Panc1 (cell line): ENCODE measurements around the gene LRRC63. TPM values are rescaled to one million over a fixed set of nuclear protein-coding genes. Genes with fewer than 3 reads are reported as not detected.

ENCODE experiments used
- ATAC-seq: fragments of 200-7000 bp; cut with Tn5 transposase; 2 replicates; pipeline ENCODE4 v1.9.1; 2020; ENCODE audit warnings: mild to moderate bottlenecking, moderate library complexity
- BruUV-seq: library from RNA; stranded (reverse); fragments of 400-500 nt; replicated peaks from 2 replicates; lab custom pipeline; 2021; lab: Mats Ljungman, UMichigan
- CTCF ChIA-PET: fragments of 300-600 bp; sonication (Branson Sonifier 250); formaldehyde crosslinking; loops from one replicate; lab custom pipeline; 2022; ENCODE audit warnings: antibody characterized with exemption; lab: Charles Lee
- POLR2A ChIA-PET: fragments of 300-600 bp; sonication (Branson Sonifier 250); formaldehyde crosslinking; loops from one replicate; lab custom pipeline; 2022; ENCODE audit warnings: antibody characterized with exemption; lab: Charles Lee
- DNase-seq: peaks from one replicate; pipeline ENCODE4 v3.0.0-alpha.2; 2010; ENCODE audit warnings: low read depth, low spot score
- H3K27ac ChIP-seq: 2 replicates; pipeline ENCODE4 v1.5.1; 2011; ENCODE audit warnings: mild to moderate bottlenecking, low read length, inconsistent platforms
- H3K27me3 ChIP-seq: fragments of 200-500 bp; sonication (Bioruptor generic); 2 replicates; pipeline ENCODE4 v1.6.0; 2014; ENCODE audit warnings: low read length, inconsistent platforms; ENCODE audit not compliant: control insufficient read depth, insufficient read depth
- H3K36me3 ChIP-seq: fragments of 200-500 bp; sonication (Bioruptor generic); 2 replicates; pipeline ENCODE4 v1.5.1; 2014; ENCODE audit warnings: inconsistent platforms, mild to moderate bottlenecking, low read length, moderate library complexity; ENCODE audit not compliant: control insufficient read depth, insufficient read depth
- H3K4me1 ChIP-seq: 2 replicates; pipeline ENCODE4 v1.5.1; 2011; ENCODE audit warnings: inconsistent platforms, mild to moderate bottlenecking, low read length, moderate library complexity; ENCODE audit not compliant: control insufficient read depth, insufficient read depth
- H3K4me3 ChIP-seq, 2 experiments: 2 replicates each; pipeline ENCODE4 v1.5.1; 2011 to 2012; ENCODE audit warnings: low read depth in 2 of 2, low read length in 2 of 2, mild to moderate bottlenecking in 2 of 2, inconsistent platforms in 1 of 2, moderate library complexity in 1 of 2
- H3K9me3 ChIP-seq: fragments of 200-500 bp; sonication (Bioruptor generic); 2 replicates; pipeline ENCODE4 v1.5.1; 2014; ENCODE audit warnings: low read depth, mild to moderate bottlenecking, inconsistent platforms, low read length, moderate library complexity; ENCODE audit not compliant: control insufficient read depth, insufficient read depth
- POLR2AphosphoS5 ChIP-seq: IDR thresholded peaks from 2 replicates; pipeline ENCODE4 v1.6.1; 2012; ENCODE audit warnings: mild to moderate bottlenecking, low read depth, low read length, moderate library complexity
- SIN3A ChIP-seq: IDR thresholded peaks from 2 replicates; pipeline ENCODE4 v1.6.1; 2012; ENCODE audit warnings: low read depth, mild to moderate bottlenecking, low read length, moderate library complexity, borderline replicate concordance; ENCODE audit not compliant: insufficient read depth
- TCF7L2 ChIP-seq: IDR thresholded peaks from 2 replicates; pipeline ENCODE4 v1.6.1; 2011; ENCODE audit warnings: mild to moderate bottlenecking, low read depth, low read length, inconsistent platforms
- in situ Hi-C: cut with HindIII; loops from 2 replicates; pipeline ENCODE4 v1.10.0; 2016; ENCODE audit warnings: low sequenced_read_pairs, low pct_unique_long_range_greater_than_20kb
- intact Hi-C: fragments of 100-400 bp; cut with micrococcal nuclease; formaldehyde crosslinking; loops from one replicate; pipeline ENCODE4 v1.10.0; 2022; ENCODE audit not compliant: unreplicated experiment
- total RNA-seq: library from RNA; stranded (reverse); gene quantifications from one replicate; pipeline ENCODE4 v1.2.1, GENCODE V29; 2021; ENCODE audit not compliant: unreplicated experiment
- TF ChIP-seq, protein P1 (sequence below): fragments of 450-650 bp; IDR thresholded peaks from 2 replicates; pipeline ENCODE4 v1.5.1; 2017; ENCODE audit warnings: mild to moderate bottlenecking
- TF ChIP-seq, protein P2 (sequence below), 2 experiments: IDR thresholded peaks; 2 replicates each; pipeline ENCODE4 v1.6.1; 2011 to 2012; ENCODE audit warnings: low read depth in 2 of 2, control low read depth in 1 of 2, low read length in 1 of 2, mild to moderate bottlenecking in 1 of 2, moderate library complexity in 1 of 2; ENCODE audit not compliant: insufficient read depth in 1 of 2

LRRC63 gene
- total RNA-seq, 1 experiment from 2014 or later: 0.15 TPM

DNA sequence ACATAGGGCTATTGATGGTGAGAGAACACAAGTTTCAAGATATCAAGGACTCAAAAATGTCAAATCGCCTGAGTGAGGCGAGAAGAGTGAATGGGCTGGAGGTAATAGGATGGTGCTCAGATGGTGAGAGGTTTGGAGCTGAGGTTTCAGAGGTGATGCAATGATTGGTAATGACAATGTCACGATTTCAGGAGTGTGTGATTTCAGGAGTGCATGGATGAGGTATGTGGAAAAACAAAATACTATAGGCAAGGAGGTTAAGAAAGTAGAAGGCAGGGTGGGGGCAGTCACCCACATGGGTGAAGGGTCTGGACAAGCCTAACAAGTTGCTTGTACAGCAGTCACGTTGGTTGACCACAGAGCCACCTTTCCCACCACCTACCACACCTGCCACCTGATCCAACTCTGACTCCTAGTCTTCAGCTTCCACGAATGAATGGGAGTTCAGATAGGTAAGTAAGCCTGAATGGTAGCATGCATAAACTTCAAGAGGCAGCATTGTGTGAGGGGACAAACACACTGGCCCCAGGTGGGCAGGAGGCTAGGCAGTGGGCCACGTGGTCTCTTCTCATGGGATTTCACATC, 103.9 kb downstream of the LRRC63 start:
- TF ChIP-seq, protein P1, sequence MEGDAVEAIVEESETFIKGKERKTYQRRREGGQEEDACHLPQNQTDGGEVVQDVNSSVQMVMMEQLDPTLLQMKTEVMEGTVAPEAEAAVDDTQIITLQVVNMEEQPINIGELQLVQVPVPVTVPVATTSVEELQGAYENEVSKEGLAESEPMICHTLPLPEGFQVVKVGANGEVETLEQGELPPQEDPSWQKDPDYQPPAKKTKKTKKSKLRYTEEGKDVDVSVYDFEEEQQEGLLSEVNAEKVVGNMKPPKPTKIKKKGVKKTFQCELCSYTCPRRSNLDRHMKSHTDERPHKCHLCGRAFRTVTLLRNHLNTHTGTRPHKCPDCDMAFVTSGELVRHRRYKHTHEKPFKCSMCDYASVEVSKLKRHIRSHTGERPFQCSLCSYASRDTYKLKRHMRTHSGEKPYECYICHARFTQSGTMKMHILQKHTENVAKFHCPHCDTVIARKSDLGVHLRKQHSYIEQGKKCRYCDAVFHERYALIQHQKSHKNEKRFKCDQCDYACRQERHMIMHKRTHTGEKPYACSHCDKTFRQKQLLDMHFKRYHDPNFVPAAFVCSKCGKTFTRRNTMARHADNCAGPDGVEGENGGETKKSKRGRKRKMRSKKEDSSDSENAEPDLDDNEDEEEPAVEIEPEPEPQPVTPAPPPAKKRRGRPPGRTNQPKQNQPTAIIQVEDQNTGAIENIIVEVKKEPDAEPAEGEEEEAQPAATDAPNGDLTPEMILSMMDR: no peak
- no peak for TF ChIP-seq TCF7L2
- no peak for TF ChIP-seq POLR2AphosphoS5
- TF ChIP-seq, protein P2, sequence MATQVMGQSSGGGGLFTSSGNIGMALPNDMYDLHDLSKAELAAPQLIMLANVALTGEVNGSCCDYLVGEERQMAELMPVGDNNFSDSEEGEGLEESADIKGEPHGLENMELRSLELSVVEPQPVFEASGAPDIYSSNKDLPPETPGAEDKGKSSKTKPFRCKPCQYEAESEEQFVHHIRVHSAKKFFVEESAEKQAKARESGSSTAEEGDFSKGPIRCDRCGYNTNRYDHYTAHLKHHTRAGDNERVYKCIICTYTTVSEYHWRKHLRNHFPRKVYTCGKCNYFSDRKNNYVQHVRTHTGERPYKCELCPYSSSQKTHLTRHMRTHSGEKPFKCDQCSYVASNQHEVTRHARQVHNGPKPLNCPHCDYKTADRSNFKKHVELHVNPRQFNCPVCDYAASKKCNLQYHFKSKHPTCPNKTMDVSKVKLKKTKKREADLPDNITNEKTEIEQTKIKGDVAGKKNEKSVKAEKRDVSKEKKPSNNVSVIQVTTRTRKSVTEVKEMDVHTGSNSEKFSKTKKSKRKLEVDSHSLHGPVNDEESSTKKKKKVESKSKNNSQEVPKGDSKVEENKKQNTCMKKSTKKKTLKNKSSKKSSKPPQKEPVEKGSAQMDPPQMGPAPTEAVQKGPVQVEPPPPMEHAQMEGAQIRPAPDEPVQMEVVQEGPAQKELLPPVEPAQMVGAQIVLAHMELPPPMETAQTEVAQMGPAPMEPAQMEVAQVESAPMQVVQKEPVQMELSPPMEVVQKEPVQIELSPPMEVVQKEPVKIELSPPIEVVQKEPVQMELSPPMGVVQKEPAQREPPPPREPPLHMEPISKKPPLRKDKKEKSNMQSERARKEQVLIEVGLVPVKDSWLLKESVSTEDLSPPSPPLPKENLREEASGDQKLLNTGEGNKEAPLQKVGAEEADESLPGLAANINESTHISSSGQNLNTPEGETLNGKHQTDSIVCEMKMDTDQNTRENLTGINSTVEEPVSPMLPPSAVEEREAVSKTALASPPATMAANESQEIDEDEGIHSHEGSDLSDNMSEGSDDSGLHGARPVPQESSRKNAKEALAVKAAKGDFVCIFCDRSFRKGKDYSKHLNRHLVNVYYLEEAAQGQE (IDR thresholded peaks at IDR 0.05; ENCODE audit: insufficient read depth in 1 of 2, low read depth in 2 of 2, low read length in 1 of 2): no peak
- no peak for TF ChIP-seq SIN3A
- DNase-seq (no peak), ATAC-seq (no peak)
- H3K9me3 ChIP-seq: no peaks in the 10 kb centered on the region
- intact Hi-C loops: no loop called here
- in situ Hi-C loops: no loop called here
- no peaks in the 10 kb centered on the region for H3K27me3 ChIP-seq
- no peak overlapping the region for H3K27ac ChIP-seq
- no peaks in the 10 kb centered on the region for H3K36me3 ChIP-seq
- no peak overlapping the region for H3K4me3 ChIP-seq
- ChIA-PET POLR2A (no interaction called here), CTCF (no interaction called here)
- no TSS peak for BruUV-seq
- H3K4me1 ChIP-seq: no peaks in the 10 kb centered on the region

DNA sequence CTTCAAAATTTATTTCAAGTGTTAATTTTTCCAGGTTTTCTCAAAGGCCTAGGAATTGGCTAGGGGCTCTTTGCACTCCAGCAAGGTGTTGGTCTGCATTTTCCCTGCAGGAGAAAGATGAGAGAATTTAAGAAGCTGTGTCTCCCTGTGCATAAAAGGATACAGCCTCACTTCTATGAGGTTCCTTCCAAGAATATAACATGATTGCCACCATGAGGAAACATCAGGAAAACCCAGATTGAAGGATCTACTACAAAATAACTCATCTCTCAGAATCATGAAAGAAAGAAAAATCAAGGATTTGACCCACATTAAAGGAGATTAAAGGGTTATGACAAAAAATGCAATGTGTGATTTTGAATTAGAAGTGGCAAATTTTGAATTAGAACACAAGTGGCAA, 105.4 kb downstream of the LRRC63 start:
- no peaks in the 10 kb centered on the region for H3K9me3 ChIP-seq
- no TSS peak for BruUV-seq
- H3K4me3 ChIP-seq: no peak overlapping the region
- ChIA-PET CTCF (no interaction called here), POLR2A (no interaction called here)
- intact Hi-C loops: no loop called here
- H3K36me3 ChIP-seq: no peaks in the 10 kb centered on the region
- H3K4me1 ChIP-seq: no peaks in the 10 kb centered on the region
- no peaks in the 10 kb centered on the region for H3K27me3 ChIP-seq
- H3K27ac ChIP-seq: no peak overlapping the region
- no peak for TF ChIP-seq POLR2AphosphoS5
- TF ChIP-seq, protein P1: no peak; the same call in 1 of the 2 replicates
- TF ChIP-seq, protein P2 (IDR thresholded peaks at IDR 0.05; ENCODE audit: insufficient read depth in 1 of 2, low read depth in 2 of 2, low read length in 1 of 2): no peak
- in situ Hi-C loops: no loop called here
- DNase-seq: no peak
- no peak for ATAC-seq
